Smooth muscle cell (in vitro differentiated cells): Measurements from ENCODE around the gene SEPTIN1. TPM values are rescaled to one million over a fixed set of nuclear protein-coding genes. Genes with fewer than 3 reads are reported as not detected.
A peak's percentile ranks its signal among the peaks of the same experiment; 100 is the strongest.
"Not testable (repeated sequence)": the region's sequence is repeated elsewhere in the genome, so short reads cannot be mapped to it uniquely, and the experiment has no call there.

Source experiments
- DNase-seq: peaks from one replicate; lab custom pipeline; 2025; ENCODE audit not compliant: unreplicated experiment; lab: John Stamatoyannopoulos, UW
- H2AFZ ChIP-seq: fragments of 200-600 bp; sonication (generic); 2 replicates; pipeline ENCODE4 v1.6.0; 2016; ENCODE audit warnings: antibody characterized with exemption, low read depth, mild to moderate bottlenecking
- H3F3A ChIP-seq: fragments of 200-600 bp; sonication (generic); 2 replicates; pipeline ENCODE4 v1.6.0; 2017; ENCODE audit warnings: antibody characterized with exemption, low read depth
- H3K27ac ChIP-seq: fragments of 200-600 bp; sonication (generic); 2 replicates; pipeline ENCODE4 v1.5.1; 2016; ENCODE audit warnings: low read depth, mild to moderate bottlenecking
- H3K27me3 ChIP-seq: fragments of 200-600 bp; sonication (generic); 2 replicates; pipeline ENCODE4 v1.6.1; 2016; ENCODE audit warnings: low read depth, mild to moderate bottlenecking
- H3K36me3 ChIP-seq: fragments of 200-600 bp; sonication (generic); 2 replicates; pipeline ENCODE4 v1.5.1; 2016; ENCODE audit warnings: low read depth
- H3K4me1 ChIP-seq: fragments of 200-600 bp; sonication (generic); 2 replicates; pipeline ENCODE4 v1.5.1; 2016; ENCODE audit warnings: low read depth
- H3K4me2 ChIP-seq: fragments of 200-600 bp; sonication (generic); 2 replicates; pipeline ENCODE4 v1.6.0; 2016; ENCODE audit warnings: mild to moderate bottlenecking
- H3K4me3 ChIP-seq: fragments of 200-600 bp; sonication (generic); 2 replicates; pipeline ENCODE4 v1.5.1; 2016; ENCODE audit warnings: mild to moderate bottlenecking
- H3K79me2 ChIP-seq: fragments of 200-600 bp; sonication (generic); 2 replicates; pipeline ENCODE4 v1.6.0; 2016; ENCODE audit warnings: low read depth, mild to moderate bottlenecking
- H3K9ac ChIP-seq: fragments of 200-600 bp; sonication (generic); 2 replicates; pipeline ENCODE4 v1.6.0; 2016; ENCODE audit warnings: low read depth
- H3K9me3 ChIP-seq: fragments of 200-600 bp; sonication (generic); replicated peaks from 2 replicates; pipeline ENCODE4 v1.5.1; 2016; ENCODE audit warnings: low read depth
- H4K20me1 ChIP-seq: fragments of 200-600 bp; sonication (generic); 2 replicates; pipeline ENCODE4 v1.6.0; 2016; ENCODE audit warnings: low read depth
- WGBS: methylation state at CpG from one replicate; pipeline ENCODE4 v1.1.7; 2016; ENCODE audit warnings: low lambda C conversion rate; 5-methylcytosine and 5-hydroxymethylcytosine counted together
- polyA plus RNA-seq: library from polyadenylated mRNA; unstranded; fragments of >200 nt; fragmentation: Nextera tagmentation; extraction: Ambion mirVana; gene quantifications from 2 replicates; pipeline ENCODE4 v1.2.1, GENCODE V29; 2016
- small RNA-seq: library from RNA; depleted of rRNA; stranded (forward); fragments of <200 nt; gene quantifications from one replicate; pipeline ENCODE3, GENCODE V24; 2014
- total RNA-seq: library from RNA; depleted of rRNA; stranded (reverse); fragments of >200 nt; gene quantifications from 2 replicates; pipeline ENCODE4 v1.2.3, GENCODE V29; 2014
- TF ChIP-seq, protein P1 (sequence below): fragments of 200-600 bp; sonication (generic); IDR thresholded peaks from 2 replicates; pipeline ENCODE4 v1.5.1; 2017; ENCODE audit warnings: borderline replicate concordance, mild to moderate bottlenecking, antibody characterized with exemption; ENCODE audit not compliant: insufficient read depth, poor library complexity, severe bottlenecking

Gene SEPTIN1
- total and polyA plus RNA-seq, 2 experiments from 2014 or later: 0.27 to 3.7 TPM

DNA sequence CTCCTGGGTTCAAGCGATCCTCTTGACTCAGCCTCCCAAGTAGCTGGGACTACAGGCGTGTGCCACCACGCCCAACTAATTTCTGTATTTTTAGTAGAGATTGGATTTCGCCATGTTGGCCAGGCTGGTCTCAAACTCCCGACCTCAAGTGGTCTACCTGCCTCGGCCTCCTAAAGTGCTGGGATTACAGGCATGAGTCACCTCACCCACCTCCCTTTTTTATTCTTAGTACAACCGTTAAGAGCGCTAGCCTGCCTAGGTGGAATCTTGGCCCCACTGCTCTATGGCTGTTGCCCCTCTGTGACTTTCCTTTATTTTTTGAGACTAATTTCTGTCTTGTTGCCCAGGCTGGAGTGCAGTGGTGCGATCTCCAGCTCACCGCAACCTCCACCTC is 44.4 kb downstream of the SEPTIN1 start:
- H3K9ac ChIP-seq, H3F3A ChIP-seq, H3K4me1 ChIP-seq, DNase-seq, H3K27ac ChIP-seq, H3K4me2 ChIP-seq, H4K20me1 ChIP-seq, H3K4me3 ChIP-seq, H3K79me2 ChIP-seq, H3K36me3 ChIP-seq, H3K27me3 ChIP-seq, H3K9me3 ChIP-seq, H2AFZ ChIP-seq: not testable (repeated sequence)
- WGBS: 93% methylated on average over 10 of the region's 10 CpGs

DNA sequence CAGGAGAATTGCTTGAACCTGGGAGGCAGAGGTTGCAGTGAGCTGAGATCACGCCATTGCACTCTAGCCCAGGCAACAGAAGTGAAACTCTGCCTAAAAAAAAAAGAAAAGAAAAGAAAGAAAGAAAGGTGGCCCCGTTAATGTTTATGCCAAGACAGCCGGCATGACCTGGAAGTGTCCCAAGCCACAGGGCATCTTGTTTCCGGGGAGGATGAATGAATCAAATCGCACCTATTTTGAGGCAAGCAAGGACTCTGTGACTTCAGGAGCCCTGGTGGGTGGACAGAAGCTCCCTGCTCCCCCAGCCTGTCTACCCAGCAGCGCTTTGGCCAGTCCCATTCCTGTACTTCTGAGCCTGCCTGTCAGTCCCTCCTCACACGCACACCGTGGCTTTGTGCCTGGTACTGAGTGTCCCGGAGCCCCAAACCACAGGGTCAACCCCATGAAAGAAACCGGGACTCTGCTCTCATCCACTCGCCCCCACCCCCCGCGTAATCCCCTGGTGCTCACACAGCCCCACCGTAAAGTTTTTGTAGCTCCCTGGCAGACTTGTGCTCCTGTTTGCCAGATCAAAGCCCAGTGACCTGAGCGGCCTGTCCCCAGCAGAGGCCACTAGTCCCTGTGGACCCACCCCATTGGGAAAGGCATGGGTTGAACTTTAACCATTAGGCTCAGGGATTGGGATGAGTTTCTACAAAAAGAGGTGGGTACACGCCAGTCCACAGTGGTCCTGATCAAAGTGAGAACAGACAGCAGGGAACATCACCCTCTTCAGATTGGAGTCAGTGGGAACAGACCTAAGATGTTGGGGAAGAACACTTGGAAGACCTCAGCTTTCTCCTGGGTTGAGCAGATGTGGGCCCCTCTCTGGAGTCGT is 46.5 kb downstream of the SEPTIN1 start:
- Histone ChIP-seq H3F3A (no peaks in the 10 kb centered on the region), H3K27ac (peak overlapping the region; percentile 93), H4K20me1 (peaks cover 20% of the 10 kb centered on the region), H3K4me1 (peaks cover 6% of the 10 kb centered on the region), H3K27me3 (no peaks in the 10 kb centered on the region), H3K9me3 (no peaks in the 10 kb centered on the region), H3K36me3 (no peaks in the 10 kb centered on the region), H3K79me2 (peaks cover 26% of the 10 kb centered on the region), H2AFZ (peak overlapping the region; percentile 69), H3K9ac (no peak overlapping the region), H3K4me3 (peak overlapping the region; percentile 87), H3K4me2 (peak overlapping the region; percentile 91)
- TF ChIP-seq, protein P1, sequence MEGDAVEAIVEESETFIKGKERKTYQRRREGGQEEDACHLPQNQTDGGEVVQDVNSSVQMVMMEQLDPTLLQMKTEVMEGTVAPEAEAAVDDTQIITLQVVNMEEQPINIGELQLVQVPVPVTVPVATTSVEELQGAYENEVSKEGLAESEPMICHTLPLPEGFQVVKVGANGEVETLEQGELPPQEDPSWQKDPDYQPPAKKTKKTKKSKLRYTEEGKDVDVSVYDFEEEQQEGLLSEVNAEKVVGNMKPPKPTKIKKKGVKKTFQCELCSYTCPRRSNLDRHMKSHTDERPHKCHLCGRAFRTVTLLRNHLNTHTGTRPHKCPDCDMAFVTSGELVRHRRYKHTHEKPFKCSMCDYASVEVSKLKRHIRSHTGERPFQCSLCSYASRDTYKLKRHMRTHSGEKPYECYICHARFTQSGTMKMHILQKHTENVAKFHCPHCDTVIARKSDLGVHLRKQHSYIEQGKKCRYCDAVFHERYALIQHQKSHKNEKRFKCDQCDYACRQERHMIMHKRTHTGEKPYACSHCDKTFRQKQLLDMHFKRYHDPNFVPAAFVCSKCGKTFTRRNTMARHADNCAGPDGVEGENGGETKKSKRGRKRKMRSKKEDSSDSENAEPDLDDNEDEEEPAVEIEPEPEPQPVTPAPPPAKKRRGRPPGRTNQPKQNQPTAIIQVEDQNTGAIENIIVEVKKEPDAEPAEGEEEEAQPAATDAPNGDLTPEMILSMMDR: no peak
- no peak for DNase-seq
- WGBS: 68% methylated on average over 17 of the region's 17 CpGs

GRCh38 chr16:30335028-30335597 is 47.2 kb downstream of the SEPTIN1 start:
- H2AFZ ChIP-seq: peak overlapping the region; percentile 82
- H3K4me3 ChIP-seq: peak overlapping the region; percentile 87
- H3K9ac ChIP-seq: peak overlapping the region; percentile 91
- peak overlapping the region; percentile 91 for H3K4me2 ChIP-seq
- peaks cover 33% of the 10 kb centered on the region for H3K79me2 ChIP-seq
- H3K36me3 ChIP-seq, H3K9me3 ChIP-seq, H3K27me3 ChIP-seq, H3K4me1 ChIP-seq, H3F3A ChIP-seq: not testable (repeated sequence)
- DNase-seq: peak; percentile 51
- peak overlapping the region; percentile 93 for H3K27ac ChIP-seq
- WGBS: 5% methylated on average over 30 of the region's 70 CpGs
- H4K20me1 ChIP-seq: peaks cover 27% of the 10 kb centered on the region

DNA sequence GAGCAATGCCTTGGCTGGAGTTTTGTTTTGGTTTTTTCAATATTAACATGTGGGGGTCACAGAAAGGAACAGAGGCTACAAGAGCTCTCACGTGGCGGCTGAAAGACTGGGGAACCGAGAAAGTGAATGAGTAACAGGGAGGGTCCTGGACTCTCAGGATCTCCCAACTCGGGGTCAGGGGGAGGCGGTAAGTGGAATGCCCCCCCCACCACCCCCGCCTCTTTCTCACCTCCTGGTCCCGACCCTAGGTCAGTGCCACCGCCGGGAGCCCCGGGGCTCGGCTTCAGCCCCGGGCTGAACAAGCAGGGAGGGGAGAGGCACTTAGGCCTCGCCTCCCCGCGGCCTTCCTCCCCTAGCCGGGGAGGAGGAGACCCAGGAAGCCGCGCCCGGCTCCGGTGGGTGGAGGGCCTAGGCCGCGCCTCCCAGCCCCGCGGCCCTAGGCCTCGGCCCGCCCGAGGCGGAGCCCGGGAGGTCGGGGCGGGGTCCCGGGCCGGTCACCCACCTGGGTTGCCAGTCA is 47.8 kb downstream of the SEPTIN1 start:
- DNase-seq: peak; percentile 23
- Histone ChIP-seq H3K4me3 (peak overlapping the region; percentile 87), H4K20me1 (peaks cover 31% of the 10 kb centered on the region), H3K27ac (peak overlapping the region; percentile 93), H3K4me2 (peak overlapping the region; percentile 91), H3K9ac (peak overlapping the region; percentile 91), H2AFZ (peak overlapping the region; percentile 82), H3K79me2 (peaks cover 39% of the 10 kb centered on the region)
- H3K27me3 ChIP-seq, H3K9me3 ChIP-seq, H3K36me3 ChIP-seq, H3F3A ChIP-seq, H3K4me1 ChIP-seq: not testable (repeated sequence)
- WGBS: 1% methylated on average over 28 of the region's 33 CpGs

Small RNA genes within 50 kb of the gene (small RNA-seq; reads per million reads assigned to genes)
- gene RF00406: 0.58 reads per million, percentile 20 among the genes with 10 or more reads in this experiment

Other genes with a start within 250 kb of the SEPTIN1 start
- gene CORO1A, start 199.0 kb downstream of the SEPTIN1 start, total RNA-seq: 4.3 and 5.1 TPM in 2 replicates
- 5.6 and 6.3 TPM in 2 replicates for gene CORO1A, start 199.0 kb downstream of the SEPTIN1 start, polyA plus RNA-seq
- gene BOLA2B, start 188.9 kb downstream of the SEPTIN1 start, total RNA-seq: 229 and 338 TPM in 2 replicates
- gene BOLA2B, start 188.9 kb downstream of the SEPTIN1 start, polyA plus RNA-seq: 148 and 163 TPM in 2 replicates
- gene SLX1A, start 188.7 kb downstream of the SEPTIN1 start, total RNA-seq: 3.7 and 55.1 TPM in 2 replicates
- 90.0 and 95.5 TPM in 2 replicates for gene SLX1A, start 188.7 kb downstream of the SEPTIN1 start, polyA plus RNA-seq
- 3.7 and 5.8 TPM in 2 replicates for gene SULT1A3, start 183.3 kb downstream of the SEPTIN1 start, total RNA-seq
- gene SULT1A3, start 183.3 kb downstream of the SEPTIN1 start, polyA plus RNA-seq: 8.2 and 16.3 TPM in 2 replicates
- gene NPIPB13, start 134.1 kb downstream of the SEPTIN1 start, total RNA-seq: 1.3 and 2.2 TPM in 2 replicates
- gene NPIPB13, start 134.1 kb downstream of the SEPTIN1 start, polyA plus RNA-seq: 1.8 and 7.0 TPM in 2 replicates
- 30.3 and 33.3 TPM in 2 replicates for gene CD2BP2, start 27.3 kb downstream of the SEPTIN1 start, total RNA-seq
- gene CD2BP2, start 27.3 kb downstream of the SEPTIN1 start, polyA plus RNA-seq: 42.0 and 43.5 TPM in 2 replicates
- 12.7 and 17.7 TPM in 2 replicates for gene TBC1D10B, start 12.1 kb downstream of the SEPTIN1 start, total RNA-seq
- 37.1 and 37.4 TPM in 2 replicates for gene TBC1D10B, start 12.1 kb downstream of the SEPTIN1 start, polyA plus RNA-seq
- gene MYL11, start 7.8 kb downstream of the SEPTIN1 start, total RNA-seq: not detected in 2 replicates
- 3.6 and 8.2 TPM in 2 replicates for gene MYL11, start 7.8 kb downstream of the SEPTIN1 start, polyA plus RNA-seq
- gene ZNF48, start 12.9 kb upstream of the SEPTIN1 start, total RNA-seq: 7.7 and 9.3 TPM in 2 replicates
- 8.0 and 10.3 TPM in 2 replicates for gene ZNF48, start 12.9 kb upstream of the SEPTIN1 start, polyA plus RNA-seq
- gene ZNF771, start 25.0 kb upstream of the SEPTIN1 start, total RNA-seq: 6.6 and 7.2 TPM in 2 replicates
- gene ZNF771, start 25.0 kb upstream of the SEPTIN1 start, polyA plus RNA-seq: 14.5 and 20.9 TPM in 2 replicates
- gene DCTPP1, start 47.5 kb upstream of the SEPTIN1 start, total RNA-seq: 18.4 and 18.6 TPM in 2 replicates
- gene DCTPP1, start 47.5 kb upstream of the SEPTIN1 start, polyA plus RNA-seq: 34.8 and 37.8 TPM in 2 replicates
- gene SEPHS2, start 63.3 kb upstream of the SEPTIN1 start, total RNA-seq: 9.2 and 12.1 TPM in 2 replicates
- 26.4 and 30.5 TPM in 2 replicates for gene SEPHS2, start 63.3 kb upstream of the SEPTIN1 start, polyA plus RNA-seq
- gene ITGAL, start 90.2 kb upstream of the SEPTIN1 start, total RNA-seq: not detected in 2 replicates
- not detected in 2 replicates for gene ITGAL, start 90.2 kb upstream of the SEPTIN1 start, polyA plus RNA-seq
- gene ZNF768, start 144.0 kb upstream of the SEPTIN1 start, total RNA-seq: 17.8 and 18.6 TPM in 2 replicates
- gene ZNF768, start 144.0 kb upstream of the SEPTIN1 start, polyA plus RNA-seq: 15.4 and 17.5 TPM in 2 replicates
- 5.6 and 6.3 TPM in 2 replicates for gene ZNF747, start 152.3 kb upstream of the SEPTIN1 start, total RNA-seq
- gene ZNF747, start 152.3 kb upstream of the SEPTIN1 start, polyA plus RNA-seq: 5.7 and 6.9 TPM in 2 replicates
- 1.6 and 5.0 TPM in 2 replicates for gene ZNF764, start 175.8 kb upstream of the SEPTIN1 start, total RNA-seq
- gene ZNF764, start 175.8 kb upstream of the SEPTIN1 start, polyA plus RNA-seq: 4.0 and 6.5 TPM in 2 replicates
- gene ZNF688, start 189.2 kb upstream of the SEPTIN1 start, total RNA-seq: 6.2 and 6.9 TPM in 2 replicates
- 16.4 and 16.8 TPM in 2 replicates for gene ZNF688, start 189.2 kb upstream of the SEPTIN1 start, polyA plus RNA-seq
- 8.1 and 12.9 TPM in 2 replicates for gene ZNF785, start 203.1 kb upstream of the SEPTIN1 start, total RNA-seq
- 3.8 and 6.8 TPM in 2 replicates for gene ZNF785, start 203.1 kb upstream of the SEPTIN1 start, polyA plus RNA-seq
- gene ZNF689, start 227.8 kb upstream of the SEPTIN1 start, total RNA-seq: 9.9 and 10.0 TPM in 2 replicates
- 8.2 and 10.6 TPM in 2 replicates for gene ZNF689, start 227.8 kb upstream of the SEPTIN1 start, polyA plus RNA-seq